NCI-H2196 (cell line): ENCODE data around the gene NDUFAF5.

Experiments
- DNase-seq: peaks from one replicate; lab custom pipeline; 2025; ENCODE audit not compliant: unreplicated experiment; lab: John Stamatoyannopoulos, UW

Gene NDUFAF5

GRCh38 chr20:13870170-13870748, 85.4 kb downstream of the NDUFAF5 start:
- DNase-seq = no peak
